ENCODE measurements around the gene CD300E.
"Not testable (repeated sequence)": the region's sequence is repeated elsewhere in the genome, so short reads cannot be mapped to it uniquely, and the experiment has no call there.

CD300E gene

GRCh38 chr17:74623693-74624093 lies at the start of gene CD300E:
TSS of gene CD300E (minus strand) at chr17:74623738. CDS start at chr17:74623621, 117 bp downstream.
- no peak for DNase-seq

- DNase-seq: no peak
Measured at GRCh38 chr17:74671031-74671771, 47.7 kb upstream of the CD300E start.

GRCh38 chr17:74670329-74670728 lies 46.8 kb upstream of the CD300E start:
- DNase-seq: no peak

GRCh38 chr17:74663561-74663960 lies 40.0 kb upstream of the CD300E start:
- DNase-seq: no peak

- DNase-seq: no peak
Measured at GRCh38 chr17:74659889-74660288, 36.4 kb upstream of the CD300E start.

- no peak for DNase-seq
Measured at GRCh38 chr17:74658620-74659019, 35.1 kb upstream of the CD300E start.

GRCh38 chr17:74654742-74655141 lies 31.2 kb upstream of the CD300E start:
- DNase-seq: no peak

GRCh38 chr17:74652020-74652419 lies 28.5 kb upstream of the CD300E start:
- no peak for DNase-seq

- no peak for DNase-seq
Measured at GRCh38 chr17:74649909-74650308, 26.4 kb upstream of the CD300E start.

GRCh38 chr17:74647871-74648672 lies 24.5 kb upstream of the CD300E start:
- DNase-seq: no peak

GRCh38 chr17:74646231-74646630 lies 22.7 kb upstream of the CD300E start:
- DNase-seq: no peak

- no peak for DNase-seq
Measured at GRCh38 chr17:74645010-74645409, 21.5 kb upstream of the CD300E start.

GRCh38 chr17:74644419-74644818 lies 20.9 kb upstream of the CD300E start:
- DNase-seq: no peak

- DNase-seq: no peak
Measured at GRCh38 chr17:74643826-74644225, 20.3 kb upstream of the CD300E start.

- DNase-seq: no peak
Measured at GRCh38 chr17:74642995-74643394, 19.5 kb upstream of the CD300E start.

- no peak for DNase-seq
Measured at GRCh38 chr17:74642556-74642955, 19.0 kb upstream of the CD300E start.

- no peak for DNase-seq
Measured at GRCh38 chr17:74641958-74642298, 18.4 kb upstream of the CD300E start.

GRCh38 chr17:74641224-74641957 lies 17.9 kb upstream of the CD300E start:
- DNase-seq: no peak

GRCh38 chr17:74639704-74640151 lies 16.2 kb upstream of the CD300E start:
- no peak for DNase-seq

GRCh38 chr17:74637926-74638325 lies 14.4 kb upstream of the CD300E start:
- no peak for DNase-seq

GRCh38 chr17:74637265-74637664 lies 13.7 kb upstream of the CD300E start:
- no peak for DNase-seq

GRCh38 chr17:74636541-74637085 lies 13.1 kb upstream of the CD300E start:
- not testable (repeated sequence) for DNase-seq

- no peak for DNase-seq
Measured at GRCh38 chr17:74635418-74635817, 11.9 kb upstream of the CD300E start.

Measured in NCI-H1436 treated with DMSO at 0.1 percent for 48 hours (cell line).